ENCODE results near the gene RPTOR. TPM values are rescaled to one million over a fixed set of nuclear protein-coding genes. Genes with fewer than 3 reads are reported as not detected.

The RPTOR gene
- total RNA-seq, 4 donors from 2014 or later: 19.0 to 48.3 (median 27.3) TPM

GRCh38 chr17:80884811-80885210 is 340.2 kb downstream of the RPTOR start:
- no peak for DNase-seq
- no peaks in the 10 kb centered on the region for H3K27me3 ChIP-seq
- H3K36me3 ChIP-seq: no peaks in the 10 kb centered on the region
- intact Hi-C loops (cut with DNase I; ENCODE audit: low total_unique reads): no loop called here
- H3K27ac ChIP-seq: no peak overlapping the region
- H3K4me1 ChIP-seq: no peaks in the 10 kb centered on the region
- H3K4me3 ChIP-seq: no peak overlapping the region
- no peak for TF ChIP-seq POLR2A (IDR thresholded peaks at IDR 0.05)
- no peak for TF ChIP-seq CTCF (IDR thresholded peaks at IDR 0.05)
- H3K9me3 ChIP-seq: no peaks in the 10 kb centered on the region

GRCh38 chr17:80885947-80886582 is 341.4 kb downstream of the RPTOR start:
- intact Hi-C loops (cut with DNase I; ENCODE audit: low total_unique reads): no loop called here
- Histone ChIP-seq H3K36me3 (no peaks in the 10 kb centered on the region), H3K4me1 (no peaks in the 10 kb centered on the region), H3K27me3 (no peaks in the 10 kb centered on the region), H3K27ac (no peak overlapping the region), H3K9me3 (no peaks in the 10 kb centered on the region), H3K4me3 (no peak overlapping the region)
- no peak for DNase-seq
- TF ChIP-seq CTCF (IDR thresholded peaks at IDR 0.05): no peak
- TF ChIP-seq POLR2A (IDR thresholded peaks at IDR 0.05): no peak

GRCh38 chr17:80886641-80887573 is 342.3 kb downstream of the RPTOR start:
- DNase-seq: no peak
- intact Hi-C loops (cut with DNase I; ENCODE audit: low total_unique reads): no loop called here
- H3K9me3 ChIP-seq: no peaks in the 10 kb centered on the region
- no peak overlapping the region for H3K27ac ChIP-seq
- no peaks in the 10 kb centered on the region for H3K27me3 ChIP-seq
- TF ChIP-seq POLR2A (IDR thresholded peaks at IDR 0.05): no peak
- TF ChIP-seq CTCF (IDR thresholded peaks at IDR 0.05): no peak
- H3K36me3 ChIP-seq: no peaks in the 10 kb centered on the region
- peaks cover 0 to 7% of the 10 kb centered on the region in 2 donors for H3K4me1 ChIP-seq
- no peak overlapping the region for H3K4me3 ChIP-seq

GRCh38 chr17:80887639-80888175 is 343.1 kb downstream of the RPTOR start:
- TF ChIP-seq CTCF (IDR thresholded peaks at IDR 0.05): no peak
- no peak for TF ChIP-seq POLR2A (IDR thresholded peaks at IDR 0.05)
- H3K36me3 ChIP-seq: no peaks in the 10 kb centered on the region

More at GRCh38 chr17:80887639-80888175, 343.1 kb downstream of the RPTOR start:
- H3K27ac ChIP-seq: no peak overlapping the region
- DNase-seq: no peak
- H3K27me3 ChIP-seq: no peaks in the 10 kb centered on the region
- H3K9me3 ChIP-seq: no peaks in the 10 kb centered on the region
- peaks cover 0 to 7% of the 10 kb centered on the region in 2 donors for H3K4me1 ChIP-seq
- H3K4me3 ChIP-seq: no peak overlapping the region
- intact Hi-C loops (cut with DNase I; ENCODE audit: low total_unique reads): no loop called here
